Stomach (tissue), 4 donors: ENCODE measurements around the gene RERE.

Experiments used
- CTCF ChIP-seq, 7 experiments: fragments of 450-650 bp in 4 of 7; fragments of 200-600 bp in 3 of 7; sonication (generic) in 3 of 7; IDR thresholded peaks; one replicate each; pipeline ENCODE4 v1.5.1; 2016 to 2019; ENCODE audit warnings: antibody characterized with exemption in 7 of 7, control low read depth in 2 of 7, mild to moderate bottlenecking in 1 of 7
- EP300 ChIP-seq: sonication (generic); formaldehyde crosslinking; IDR thresholded peaks from one replicate; pipeline ENCODE4 v1.6.1; 2017; ENCODE audit warnings: antibody characterized with exemption
- POLR2AphosphoS5 ChIP-seq, 3 donors: sonication (generic); formaldehyde crosslinking; IDR thresholded peaks; one replicate each; pipeline ENCODE4 v1.6.1; 2016; ENCODE audit warnings: antibody characterized with exemption in 3 of 3

- no peak for TF ChIP-seq POLR2AphosphoS5 (IDR thresholded peaks at IDR 0.05)
- no peak for TF ChIP-seq CTCF (IDR thresholded peaks at IDR 0.05)
- no peak for TF ChIP-seq EP300
Measured at GRCh38 chr1:8543965-8544364, 273.5 kb downstream of the RERE start.
